ENCODE measurements around the gene WDR82.

Gene WDR82

DNA sequence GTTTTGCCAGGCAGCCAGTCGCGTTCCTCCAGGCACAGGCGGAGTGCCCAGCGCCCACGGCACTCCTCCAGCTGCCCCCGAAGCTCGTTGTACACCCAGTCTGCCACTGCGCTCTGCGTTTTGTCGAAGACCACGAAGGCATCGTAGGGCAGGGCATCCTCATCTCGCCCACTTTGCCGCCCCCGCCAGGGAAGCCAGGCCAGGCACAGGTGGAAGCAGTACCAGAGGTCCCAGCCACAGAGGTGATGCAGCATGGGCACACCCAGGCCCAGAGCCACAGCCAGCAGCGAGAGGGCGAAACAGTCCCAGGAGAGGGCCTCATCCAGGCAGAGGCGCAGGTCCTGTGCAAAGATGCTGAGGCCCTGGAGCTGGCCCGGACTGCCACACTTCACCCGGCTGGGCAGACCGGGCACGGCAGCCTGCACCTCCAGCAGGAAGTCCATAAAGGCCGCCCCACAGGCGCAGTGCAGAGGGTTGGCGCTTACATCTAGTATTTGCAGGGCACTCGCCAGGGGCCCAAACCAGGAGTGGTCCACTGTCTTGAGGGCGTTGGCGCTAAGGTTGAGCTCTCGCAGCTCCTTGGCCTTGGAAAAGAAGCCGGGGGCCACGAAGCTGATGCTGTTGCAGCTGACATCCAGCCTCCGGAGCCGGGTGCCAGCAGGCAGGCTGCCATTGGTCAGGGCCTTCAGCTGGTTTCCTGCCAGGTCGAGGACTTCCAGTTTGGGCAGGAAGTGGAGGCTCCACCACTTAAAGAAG is 56.7 kb downstream of the WDR82 start:
- peaks cover 29% of the 10 kb centered on the region for H3K4me1 Mint-ChIP-seq
- no peak overlapping the region for H3K4me3 Mint-ChIP-seq
- H3K9me3 Mint-ChIP-seq, result no peaks in the 10 kb centered on the region
- no peak overlapping the region for H3K27ac Mint-ChIP-seq
- H3K27me3 Mint-ChIP-seq (ENCODE audit: low read depth), result peaks cover 6% of the 10 kb centered on the region
- H3K36me3 Mint-ChIP-seq (ENCODE audit: low read depth), result peaks cover 3% of the 10 kb centered on the region
- TF ChIP-seq, protein P1, sequence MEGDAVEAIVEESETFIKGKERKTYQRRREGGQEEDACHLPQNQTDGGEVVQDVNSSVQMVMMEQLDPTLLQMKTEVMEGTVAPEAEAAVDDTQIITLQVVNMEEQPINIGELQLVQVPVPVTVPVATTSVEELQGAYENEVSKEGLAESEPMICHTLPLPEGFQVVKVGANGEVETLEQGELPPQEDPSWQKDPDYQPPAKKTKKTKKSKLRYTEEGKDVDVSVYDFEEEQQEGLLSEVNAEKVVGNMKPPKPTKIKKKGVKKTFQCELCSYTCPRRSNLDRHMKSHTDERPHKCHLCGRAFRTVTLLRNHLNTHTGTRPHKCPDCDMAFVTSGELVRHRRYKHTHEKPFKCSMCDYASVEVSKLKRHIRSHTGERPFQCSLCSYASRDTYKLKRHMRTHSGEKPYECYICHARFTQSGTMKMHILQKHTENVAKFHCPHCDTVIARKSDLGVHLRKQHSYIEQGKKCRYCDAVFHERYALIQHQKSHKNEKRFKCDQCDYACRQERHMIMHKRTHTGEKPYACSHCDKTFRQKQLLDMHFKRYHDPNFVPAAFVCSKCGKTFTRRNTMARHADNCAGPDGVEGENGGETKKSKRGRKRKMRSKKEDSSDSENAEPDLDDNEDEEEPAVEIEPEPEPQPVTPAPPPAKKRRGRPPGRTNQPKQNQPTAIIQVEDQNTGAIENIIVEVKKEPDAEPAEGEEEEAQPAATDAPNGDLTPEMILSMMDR (IDR thresholded peaks at IDR 0.05; ENCODE audit: unreplicated experiment in 3 of 3), result no peak

DNA sequence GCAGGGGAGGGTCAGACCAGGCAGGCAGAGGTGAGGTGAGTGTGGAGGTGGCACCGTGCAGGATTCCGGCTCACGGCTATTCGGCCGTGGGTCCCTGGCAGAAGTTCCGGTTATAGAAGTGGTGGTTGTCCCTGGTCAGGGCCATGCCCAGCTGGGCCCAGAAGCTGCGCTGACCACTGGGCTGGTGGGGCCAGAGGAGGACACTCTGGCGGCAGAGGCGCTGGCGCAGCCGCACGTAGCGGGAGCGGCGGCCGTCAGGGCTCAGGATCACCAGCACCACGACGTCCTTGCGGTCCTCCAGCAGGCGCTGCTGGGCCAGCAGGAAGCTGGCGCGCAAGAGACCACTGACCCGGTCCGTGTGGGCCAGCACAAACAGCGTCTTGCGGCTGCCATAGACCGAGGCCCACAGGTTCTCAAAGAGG is 57.3 kb downstream of the WDR82 start:
- Mint-ChIP-seq H3K9me3 (no peaks in the 10 kb centered on the region), H3K27me3 (ENCODE audit: low read depth) (peaks cover 3% of the 10 kb centered on the region), H3K27ac (no peak overlapping the region), H3K36me3 (ENCODE audit: low read depth) (peaks cover 6% of the 10 kb centered on the region), H3K4me3 (no peak overlapping the region), H3K4me1 (peaks cover 33% of the 10 kb centered on the region)
- TF ChIP-seq, protein P1 (IDR thresholded peaks at IDR 0.05; ENCODE audit: unreplicated experiment in 3 of 3), result no peak

DNA sequence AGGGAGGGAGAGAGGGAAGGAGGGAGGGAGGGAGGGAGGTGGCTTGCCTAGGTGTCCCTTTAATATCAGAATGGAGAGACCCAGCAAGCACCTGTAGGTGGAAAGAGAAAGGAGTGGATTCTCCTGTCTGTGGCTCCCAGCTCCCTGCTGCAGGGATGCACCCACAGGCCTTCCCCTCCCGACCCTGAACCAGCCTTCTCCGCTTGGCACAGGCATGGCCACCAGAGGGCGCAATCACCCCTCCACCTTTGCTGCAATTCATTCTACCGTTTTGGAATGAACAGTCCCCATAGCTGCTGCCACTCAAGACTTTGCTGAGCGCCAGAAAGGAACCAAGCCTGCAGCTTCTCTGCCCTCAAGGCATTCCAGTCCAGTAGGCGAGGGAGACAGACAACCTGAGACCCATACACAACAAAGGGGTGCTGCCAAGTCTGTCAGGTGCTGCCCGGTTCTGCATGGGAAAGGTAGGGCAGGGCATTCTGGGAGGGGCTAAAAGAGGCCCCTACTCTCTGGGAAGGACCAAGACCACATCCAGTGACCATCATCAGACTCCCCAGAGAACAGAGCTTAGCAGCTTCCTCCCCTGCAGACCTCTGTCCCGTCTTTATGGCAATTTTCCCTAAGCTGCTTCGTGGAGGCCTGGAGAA is 57.9 kb downstream of the WDR82 start:
- peaks cover 33% of the 10 kb centered on the region for H3K4me1 Mint-ChIP-seq
- H3K27me3 Mint-ChIP-seq (ENCODE audit: low read depth), result peaks cover 3% of the 10 kb centered on the region
- peak overlapping the region; percentile 73 to 88 (median 82) for H3K27ac Mint-ChIP-seq
- peak overlapping the region in 2 of 3 experiments; percentile 39 to 46 for H3K4me3 Mint-ChIP-seq
- H3K9me3 Mint-ChIP-seq, result no peaks in the 10 kb centered on the region
- TF ChIP-seq, protein P1 (IDR thresholded peaks at IDR 0.05; ENCODE audit: unreplicated experiment in 3 of 3), result peak; percentile 83 to 88 (median 88)
- peaks cover 10% of the 10 kb centered on the region for H3K36me3 Mint-ChIP-seq (ENCODE audit: low read depth)

DNA sequence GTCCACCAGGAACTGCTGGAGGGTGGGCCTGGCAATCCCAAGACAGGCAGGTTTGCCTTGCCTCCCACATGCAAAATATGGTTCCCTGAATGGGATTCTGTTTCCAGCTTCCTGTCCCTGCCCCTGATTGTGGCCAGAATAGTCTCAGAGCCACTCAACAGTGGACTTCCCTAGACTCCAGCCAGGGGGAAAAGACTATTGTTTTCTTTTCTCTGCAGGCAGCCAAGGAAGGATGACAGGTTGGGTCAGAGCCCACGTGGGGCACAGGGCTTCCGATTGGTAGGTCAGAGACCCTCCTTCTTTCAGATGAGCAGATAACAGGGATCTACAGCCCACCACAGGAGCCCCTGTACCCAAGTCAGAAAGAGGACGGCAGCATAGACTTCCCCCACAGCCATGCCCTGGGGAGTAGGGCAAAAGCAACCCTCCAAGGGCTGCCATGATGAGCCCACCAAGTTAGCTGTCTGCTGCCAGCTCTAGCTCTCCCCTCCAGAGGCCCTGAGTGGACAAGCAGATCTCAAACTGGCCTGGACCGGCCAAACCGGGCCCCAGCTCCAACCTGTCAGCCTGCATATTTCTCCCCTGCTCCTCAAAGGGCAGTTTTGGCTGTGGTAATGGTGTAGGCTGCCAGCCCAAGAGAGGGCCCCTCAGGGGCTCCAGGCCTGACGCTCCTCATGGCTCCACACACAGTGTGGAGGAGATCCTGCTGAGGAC is 59.4 kb downstream of the WDR82 start:
- Mint-ChIP-seq H3K4me1 (peaks cover 33% of the 10 kb centered on the region), H3K9me3 (no peaks in the 10 kb centered on the region), H3K4me3 (no peak overlapping the region), H3K27ac (peak overlapping the region; percentile 73 to 89 (median 82)), H3K27me3 (ENCODE audit: low read depth) (peaks cover 3% of the 10 kb centered on the region), H3K36me3 (ENCODE audit: low read depth) (peaks cover 22% of the 10 kb centered on the region)
- TF ChIP-seq, protein P1 (IDR thresholded peaks at IDR 0.05; ENCODE audit: unreplicated experiment in 3 of 3), result no peak

DNA sequence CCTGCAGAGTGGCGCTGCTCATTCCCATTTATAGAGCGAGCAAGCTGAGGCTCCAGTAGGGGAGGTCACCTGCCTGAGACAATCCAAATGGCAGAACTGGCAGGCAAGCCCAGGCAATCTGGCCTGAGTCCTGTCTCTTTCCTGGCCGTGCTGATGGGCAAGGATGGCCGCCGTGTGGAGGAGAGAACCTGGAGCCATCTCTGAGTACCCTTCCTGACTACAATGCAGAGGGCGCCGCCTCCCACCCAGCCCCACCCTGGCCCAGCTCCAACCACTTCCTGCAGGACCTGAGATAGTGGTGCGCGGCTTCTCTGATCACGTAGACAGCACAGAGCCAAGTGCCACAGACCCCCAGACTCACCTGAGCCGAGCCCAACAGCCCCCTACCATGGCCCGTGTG is 60.0 kb downstream of the WDR82 start:
- TF ChIP-seq, protein P1 (IDR thresholded peaks at IDR 0.05; ENCODE audit: unreplicated experiment in 3 of 3), result no peak
- H3K36me3 Mint-ChIP-seq (ENCODE audit: low read depth), result peaks cover 28% of the 10 kb centered on the region
- H3K4me3 Mint-ChIP-seq, result no peak overlapping the region
- H3K4me1 Mint-ChIP-seq, result peaks cover 33% of the 10 kb centered on the region
- H3K27ac Mint-ChIP-seq, result peak overlapping the region; percentile 73 to 89 (median 82)
- peaks cover 3% of the 10 kb centered on the region for H3K27me3 Mint-ChIP-seq (ENCODE audit: low read depth)
- H3K9me3 Mint-ChIP-seq, result no peaks in the 10 kb centered on the region

Data from nephron (organoid).